Endothelial cell of hepatic sinusoid (primary cell): ENCODE results near the gene MTMR2.
"Not testable (repeated sequence)": the region's sequence is repeated elsewhere in the genome, so short reads cannot be mapped to it uniquely, and the experiment has no call there.

Experiments used
- in situ Hi-C: cut with HindIII; loops from 2 replicates; pipeline ENCODE4 v1.10.0; 2017; ENCODE audit warnings: low sequenced_read_pairs

MTMR2 gene

DNA sequence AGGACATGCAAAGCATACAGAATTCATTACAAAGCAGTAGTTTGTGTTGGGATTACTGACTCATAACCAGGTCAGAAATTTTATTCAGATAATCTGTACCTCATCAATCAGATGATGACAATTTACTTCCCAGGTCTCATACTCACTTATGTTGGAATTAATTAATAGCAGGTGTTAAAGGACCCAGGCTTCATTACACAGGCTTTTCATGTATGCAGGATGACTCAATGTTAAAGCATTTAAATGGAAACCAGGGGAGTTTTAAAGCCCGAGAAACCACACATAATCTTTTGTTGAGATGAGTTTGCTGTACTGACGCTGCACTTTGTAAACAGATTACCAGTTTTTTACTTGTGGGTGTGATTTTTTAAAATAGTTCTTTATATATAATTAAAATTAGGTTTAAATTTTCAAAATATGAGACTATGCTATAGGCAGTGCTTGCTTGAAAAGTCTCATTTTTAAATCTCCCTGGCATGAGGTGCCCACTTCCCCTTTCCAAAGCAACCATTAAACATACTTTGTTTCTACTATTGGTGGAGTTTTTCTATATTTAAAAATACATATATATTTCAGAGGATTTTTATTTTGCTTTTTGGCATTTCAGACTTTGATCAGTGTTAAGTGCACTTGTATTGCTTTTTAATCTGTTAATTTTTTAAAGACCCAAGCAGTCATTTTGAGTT is 92.6 kb downstream of the MTMR2 start:
- in situ Hi-C loops, result loop anchor here (25.0 kb wide), 1 partner anchor 106 kb away; no protein-coding TSS in a partner anchor

- in situ Hi-C loops, result loop anchor here (25.0 kb wide), 1 partner anchor 108 kb away; no protein-coding TSS in a partner anchor
Measured at GRCh38 chr11:95829580-95830259, 94.2 kb downstream of the MTMR2 start.

- in situ Hi-C loops, result loop anchor here (25.0 kb wide), 1 partner anchor 110 kb away; no protein-coding TSS in a partner anchor
Measured at GRCh38 chr11:95827696-95828095, 96.2 kb downstream of the MTMR2 start.

DNA sequence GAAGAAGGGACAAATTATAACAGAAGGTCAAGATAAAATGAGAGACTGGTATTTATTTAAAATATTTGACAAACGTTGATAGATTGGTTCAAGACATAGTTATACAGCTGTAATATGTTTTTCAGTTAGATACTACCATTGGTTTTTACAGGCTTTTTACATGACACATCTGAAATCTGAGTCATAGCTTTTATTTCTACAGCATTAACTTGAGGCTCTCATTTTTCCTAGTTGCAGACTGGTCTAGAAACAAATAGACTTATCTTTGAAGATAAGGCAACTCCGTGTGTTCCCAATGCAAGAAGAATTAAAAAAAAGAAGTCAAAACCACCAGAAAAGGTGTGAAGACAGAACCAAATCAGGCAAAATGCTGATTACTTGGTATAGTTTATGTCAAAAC is 102.3 kb downstream of the MTMR2 start:
- in situ Hi-C loops, result no loop called here

DNA sequence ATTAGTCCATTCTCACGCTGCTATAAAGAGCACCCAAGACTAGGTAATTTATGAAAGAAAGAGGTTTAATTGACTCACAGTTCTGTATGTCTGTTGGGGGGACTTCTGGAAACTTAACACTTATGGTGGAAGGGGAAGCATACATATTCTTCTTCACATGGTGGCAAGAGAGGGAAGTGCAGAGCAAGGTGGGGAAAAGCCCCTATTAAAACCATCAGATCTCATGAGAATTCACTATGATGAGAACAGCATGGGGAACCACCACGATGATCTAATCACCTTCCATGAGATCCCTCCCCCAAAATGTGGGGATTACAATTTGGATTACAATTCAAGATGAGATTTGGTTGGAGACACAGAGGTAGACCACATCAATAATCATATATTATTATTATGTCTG is 107.9 kb downstream of the MTMR2 start:
- in situ Hi-C loops, result no loop called here

DNA sequence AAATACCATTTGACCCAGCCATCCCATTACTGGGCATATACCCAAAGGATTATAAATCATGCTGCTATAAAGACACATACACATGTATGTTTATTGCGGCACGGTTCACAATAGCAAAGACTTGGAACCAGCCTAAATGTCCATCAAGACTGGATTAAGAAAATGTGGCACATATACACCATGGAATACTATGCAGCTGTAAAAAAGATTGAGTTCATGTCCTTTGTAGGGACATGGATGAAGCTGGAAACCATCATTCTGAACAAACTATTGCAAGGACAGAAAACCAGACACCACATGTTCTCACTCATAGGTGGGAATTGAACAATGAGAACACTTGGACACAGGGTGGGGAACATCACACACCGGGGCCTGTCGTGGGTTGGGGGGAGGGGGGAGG is 112.9 kb downstream of the MTMR2 start:
- in situ Hi-C loops, result not testable (repeated sequence)

DNA sequence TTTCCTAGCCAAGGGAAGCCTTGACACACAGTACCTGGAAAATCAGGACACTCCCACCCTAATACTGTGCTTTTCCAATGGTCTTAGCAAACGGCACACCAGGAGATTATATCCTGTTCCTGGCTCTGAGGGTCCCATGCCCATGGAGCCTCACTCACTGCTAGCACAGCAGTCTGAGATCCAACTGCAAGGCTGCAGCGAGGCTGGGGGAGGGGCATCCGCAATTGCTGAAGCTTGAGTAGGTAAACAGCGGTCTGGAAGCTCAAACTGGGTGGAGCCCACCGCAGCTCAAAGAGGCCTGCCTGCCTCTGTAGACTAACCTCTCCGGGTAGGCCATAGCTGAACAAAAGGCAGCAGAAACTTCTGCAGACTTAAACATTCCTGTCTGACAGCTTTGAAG is 117.4 kb downstream of the MTMR2 start:
- in situ Hi-C loops, result not testable (repeated sequence)

GRCh38 chr11:95805869-95806268 is 118.0 kb downstream of the MTMR2 start:
- in situ Hi-C loops, result no loop called here

- in situ Hi-C loops, result no loop called here
Measured at GRCh38 chr11:95803973-95804372, 119.9 kb downstream of the MTMR2 start.

DNA sequence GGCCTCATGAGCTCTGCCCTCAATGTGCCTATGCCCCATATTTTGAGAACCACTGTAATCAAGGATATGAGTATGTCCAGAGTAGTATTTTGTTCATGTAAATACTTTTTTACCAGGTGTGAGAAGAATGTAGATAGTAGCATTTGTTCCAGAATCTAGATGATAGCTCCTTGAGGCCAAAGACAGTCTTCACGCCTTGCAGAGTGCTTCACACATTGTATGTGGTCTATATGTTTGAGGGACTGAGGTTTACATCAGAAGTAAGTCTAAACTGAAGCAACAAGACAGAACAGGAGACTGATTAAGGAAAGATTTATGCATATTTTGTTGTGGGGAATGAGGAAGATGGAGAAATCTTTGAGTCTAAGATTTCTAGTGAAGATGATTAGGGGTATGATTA is 121.1 kb downstream of the MTMR2 start:
- in situ Hi-C loops, result no loop called here

DNA sequence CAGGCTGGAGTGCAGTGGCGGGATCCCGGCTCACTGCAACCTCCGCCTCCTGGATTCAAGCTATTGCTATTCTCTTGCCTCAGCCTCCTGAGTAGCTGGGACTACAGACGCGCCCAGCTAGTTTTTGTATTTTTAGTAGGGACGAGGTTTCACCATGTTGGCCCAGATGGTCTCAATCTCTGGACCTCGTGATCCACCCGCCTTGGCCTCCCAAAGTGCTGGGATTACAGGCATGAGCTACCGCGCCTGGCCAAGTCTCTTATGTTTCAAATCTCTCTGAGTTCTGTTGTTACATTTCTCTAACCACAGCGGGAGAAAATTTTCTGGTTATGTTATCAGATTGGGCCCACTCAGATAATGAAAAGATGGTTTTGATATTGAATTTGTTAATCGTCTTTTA is 123.5 kb downstream of the MTMR2 start:
- in situ Hi-C loops, result no loop called here

- in situ Hi-C loops, result no loop called here
Measured at GRCh38 chr11:95799546-95799945, 124.4 kb downstream of the MTMR2 start.

- in situ Hi-C loops, result no loop called here
Measured at GRCh38 chr11:95796501-95796900, 127.4 kb downstream of the MTMR2 start.

GRCh38 chr11:95795627-95796295 is 128.1 kb downstream of the MTMR2 start:
- in situ Hi-C loops, result no loop called here

- in situ Hi-C loops, result loop anchor here (5.0 kb wide), 1 partner anchor 603 kb away; no protein-coding TSS in a partner anchor
Measured at GRCh38 chr11:95794086-95794485, 129.8 kb downstream of the MTMR2 start.

- in situ Hi-C loops, result loop anchor here (5.0 kb wide), 1 partner anchor 604 kb away; no protein-coding TSS in a partner anchor
Measured at GRCh38 chr11:95793116-95793515, 130.8 kb downstream of the MTMR2 start.

DNA sequence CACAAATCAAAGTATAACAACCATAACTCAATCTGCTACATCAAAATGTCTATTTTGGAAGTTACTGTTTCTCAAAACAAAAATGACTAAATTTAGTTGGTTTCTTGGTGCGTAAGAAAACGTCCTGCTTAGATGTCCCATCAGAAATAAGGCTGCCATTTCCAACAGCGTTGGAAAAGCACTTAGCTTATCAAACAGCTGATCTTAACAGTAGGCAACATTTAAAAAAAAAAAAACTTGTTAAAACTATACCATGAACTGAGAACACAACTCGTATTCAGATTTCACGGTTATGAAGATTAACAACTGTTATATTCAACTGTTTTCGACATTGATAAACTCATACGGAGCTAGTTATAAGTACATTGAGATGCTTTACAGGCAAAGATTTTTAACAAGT is 131.2 kb downstream of the MTMR2 start:
- in situ Hi-C loops, result loop anchor here (5.0 kb wide), 1 partner anchor 605 kb away; no protein-coding TSS in a partner anchor

DNA sequence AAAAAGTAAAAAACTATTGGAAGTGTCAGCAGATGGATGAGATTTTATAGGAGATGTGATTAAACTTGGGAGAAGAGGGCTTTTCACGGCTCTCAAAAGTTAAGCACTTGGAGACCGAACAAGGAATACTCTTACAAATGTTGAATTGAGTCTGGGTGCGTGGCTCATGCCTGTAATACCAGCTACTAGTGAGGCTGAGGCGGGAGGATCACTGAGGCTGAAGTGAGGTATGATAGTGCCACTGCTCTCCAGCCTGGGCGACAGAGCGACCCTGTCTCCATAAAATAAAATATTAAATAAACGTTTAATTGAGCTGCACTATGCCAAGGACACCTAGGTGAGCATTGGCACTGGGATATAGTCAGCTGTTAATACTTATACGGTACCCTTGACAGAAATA is 131.7 kb downstream of the MTMR2 start:
- in situ Hi-C loops, result loop anchor here (5.0 kb wide), 1 partner anchor 605 kb away; no protein-coding TSS in a partner anchor

DNA sequence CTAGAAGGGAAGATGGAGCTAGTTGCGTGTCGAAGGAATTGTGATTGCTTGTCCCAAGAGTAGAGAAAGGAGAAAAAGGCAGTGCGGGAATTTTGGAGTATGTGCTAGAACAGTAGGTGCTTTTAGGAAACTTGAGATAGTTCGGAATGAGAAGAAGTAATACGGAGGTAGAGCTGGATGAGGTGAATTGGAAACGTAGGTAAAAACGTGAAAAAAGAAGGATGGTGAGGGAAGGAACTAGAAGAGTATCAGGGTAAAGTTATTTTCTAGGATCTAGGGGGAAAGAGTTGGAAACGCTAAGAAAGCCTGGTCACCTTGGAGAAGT is 132.2 kb downstream of the MTMR2 start:
- in situ Hi-C loops, result loop anchor here (5.0 kb wide), 1 partner anchor 606 kb away; no protein-coding TSS in a partner anchor

DNA sequence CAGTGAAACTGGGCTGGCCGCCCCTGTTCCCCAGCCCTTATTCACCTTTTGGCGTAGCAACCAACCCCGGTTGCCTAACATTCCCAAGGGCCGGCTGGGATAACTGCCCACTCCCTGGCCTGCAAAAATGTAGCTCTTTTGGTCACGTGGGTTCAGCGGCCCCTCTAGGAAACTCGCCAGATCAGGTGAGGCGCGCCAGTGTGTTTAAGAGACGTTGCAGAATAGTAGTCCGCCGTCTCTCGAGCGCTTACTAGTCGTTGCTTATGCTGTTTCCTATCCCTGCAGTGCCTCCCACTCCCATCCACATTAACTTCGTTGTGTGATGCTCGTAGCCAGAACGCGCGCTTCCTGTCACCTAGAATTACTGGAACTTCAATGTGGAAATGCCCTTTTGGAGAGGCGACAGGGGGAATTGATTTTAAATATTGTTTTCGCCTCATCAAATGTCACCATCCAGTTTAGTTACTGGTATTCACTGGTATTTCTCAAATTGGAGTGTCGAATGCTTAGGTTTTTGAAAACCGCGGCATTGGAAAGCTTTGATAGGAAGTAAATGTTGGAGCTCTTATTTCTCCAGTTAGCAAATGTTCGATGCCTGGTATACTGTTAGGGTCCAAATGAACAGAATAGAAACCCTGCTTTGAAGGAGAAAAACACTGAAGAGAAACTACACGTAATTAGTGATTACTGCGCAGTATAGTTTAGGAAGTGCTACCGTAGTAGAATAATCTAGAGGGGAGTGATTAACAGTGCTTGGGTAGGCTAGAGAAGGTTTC is 132.8 kb downstream of the MTMR2 start:
- in situ Hi-C loops, result loop anchor here (5.0 kb wide), 1 partner anchor 606 kb away; no protein-coding TSS in a partner anchor
